ENCODE measurements around the gene MOCOS. TPM values are rescaled to one million over a fixed set of nuclear protein-coding genes. Genes with fewer than 3 reads are reported as not detected.

The MOCOS gene
- total and polyA plus RNA-seq, 4 donors = 0.76 to 1.1 (median 0.83) TPM

GRCh38 chr18:36275561-36275960, 88.3 kb downstream of the MOCOS start:
- DNase-seq (ENCODE audit: low read depth in 4 of 6, low spot score in 6 of 6) = no peak
- Histone ChIP-seq H3K36me3 (ENCODE audit: control insufficient read depth, insufficient read depth, low read length) (no peaks in the 10 kb centered on the region), H3K27me3 (ENCODE audit: control insufficient read depth, insufficient read depth, low read length) (no peaks in the 10 kb centered on the region), H3K4me1 (ENCODE audit: control insufficient read depth, insufficient read depth, low read length) (no peaks in the 10 kb centered on the region), H3K4me3 (ENCODE audit: low read depth, low read length) (no peak overlapping the region), H3K9me3 (ENCODE audit: control insufficient read depth, insufficient read depth, low read length) (no peaks in the 10 kb centered on the region), H3K27ac (ENCODE audit: low read depth, low read length) (no peak overlapping the region)
- no CpG with 5 or more reads among the region's 1 CpG for WGBS (ENCODE audit: insufficient coverage)

DNA sequence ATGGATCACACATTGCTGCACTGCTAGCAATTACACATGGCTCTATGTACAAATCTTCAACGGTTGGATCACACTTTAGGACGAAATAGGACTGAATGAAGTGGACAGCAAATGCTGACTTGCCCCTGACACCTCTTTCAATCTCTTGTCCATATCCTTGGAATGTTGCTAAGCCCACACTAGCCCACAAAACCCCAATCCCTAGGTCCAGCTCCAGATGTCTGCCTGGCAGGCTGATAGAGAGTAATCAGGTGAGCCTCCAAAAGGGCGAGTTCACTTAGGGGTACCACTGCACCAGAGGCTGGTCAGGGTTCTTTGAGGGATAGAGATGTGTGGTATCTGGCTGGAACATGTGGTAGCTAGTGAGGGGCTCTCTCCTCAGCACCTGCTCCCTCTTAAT, 91.7 kb downstream of the MOCOS start:
- Histone ChIP-seq H3K4me1 (ENCODE audit: control insufficient read depth, insufficient read depth, low read length) (no peaks in the 10 kb centered on the region), H3K4me3 (ENCODE audit: low read depth, low read length) (no peak overlapping the region), H3K9me3 (ENCODE audit: control insufficient read depth, insufficient read depth, low read length) (no peaks in the 10 kb centered on the region), H3K36me3 (ENCODE audit: control insufficient read depth, insufficient read depth, low read length) (no peaks in the 10 kb centered on the region), H3K27me3 (ENCODE audit: control insufficient read depth, insufficient read depth, low read length) (no peaks in the 10 kb centered on the region), H3K27ac (ENCODE audit: low read depth, low read length) (no peak overlapping the region)
- no peak for DNase-seq (ENCODE audit: low read depth in 4 of 6, low spot score in 6 of 6)
- WGBS (ENCODE audit: insufficient coverage) = 80% methylated on average over 3 of the region's 3 CpGs

DNA sequence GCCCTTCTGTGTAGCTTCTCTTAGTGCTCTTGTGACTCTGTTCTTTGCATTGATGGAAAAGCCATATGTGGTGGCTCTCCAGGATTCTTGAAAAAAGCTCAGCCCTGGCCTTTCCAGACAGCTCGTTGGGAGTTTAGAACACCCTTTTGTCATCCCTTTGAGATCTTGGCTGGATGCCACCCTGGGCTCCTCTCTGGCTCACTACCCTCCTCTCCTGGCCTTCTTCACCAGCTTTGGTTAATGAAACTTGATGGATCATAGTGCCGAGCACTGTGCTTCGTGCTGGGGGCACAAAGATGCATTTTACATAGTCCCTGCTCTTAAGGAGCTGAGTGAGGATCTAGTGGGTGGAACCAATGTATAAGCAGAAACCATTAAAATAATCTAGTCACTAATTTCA, 94.6 kb downstream of the MOCOS start:
- 50% methylated on average over 1 of the region's 3 CpGs for WGBS (ENCODE audit: insufficient coverage)
- H3K27ac ChIP-seq (ENCODE audit: low read depth, low read length) = no peak overlapping the region

GRCh38 chr18:36283448-36283847, 96.2 kb downstream of the MOCOS start:
- no peak for DNase-seq (ENCODE audit: low read depth in 4 of 6, low spot score in 6 of 6)
- Histone ChIP-seq H3K9me3 (ENCODE audit: control insufficient read depth, insufficient read depth, low read length) (no peaks in the 10 kb centered on the region), H3K36me3 (ENCODE audit: control insufficient read depth, insufficient read depth, low read length) (no peaks in the 10 kb centered on the region), H3K27ac (ENCODE audit: low read depth, low read length) (no peak overlapping the region), H3K27me3 (ENCODE audit: control insufficient read depth, insufficient read depth, low read length) (no peaks in the 10 kb centered on the region), H3K4me3 (ENCODE audit: low read depth, low read length) (no peak overlapping the region), H3K4me1 (ENCODE audit: control insufficient read depth, insufficient read depth, low read length) (no peaks in the 10 kb centered on the region)
- WGBS (ENCODE audit: insufficient coverage) = 85% methylated on average over 6 of the region's 6 CpGs

More for the DNA sequence above, 94.6 kb downstream of the MOCOS start:
- no peaks in the 10 kb centered on the region for H3K4me1 ChIP-seq (ENCODE audit: control insufficient read depth, insufficient read depth, low read length)
- no peaks in the 10 kb centered on the region for H3K36me3 ChIP-seq (ENCODE audit: control insufficient read depth, insufficient read depth, low read length)
- H3K27me3 ChIP-seq (ENCODE audit: control insufficient read depth, insufficient read depth, low read length) = no peaks in the 10 kb centered on the region
- H3K9me3 ChIP-seq (ENCODE audit: control insufficient read depth, insufficient read depth, low read length) = no peaks in the 10 kb centered on the region
- no peak overlapping the region for H3K4me3 ChIP-seq (ENCODE audit: low read depth, low read length)
- peak in 2 of 6 donors; percentile 7 to 20 for DNase-seq (ENCODE audit: low read depth in 4 of 6, low spot score in 6 of 6)

- no peaks in the 10 kb centered on the region for H3K9me3 ChIP-seq (ENCODE audit: control insufficient read depth, insufficient read depth, low read length)
- no peak for DNase-seq (ENCODE audit: low read depth in 4 of 6, low spot score in 6 of 6)
- no peak overlapping the region for H3K4me3 ChIP-seq (ENCODE audit: low read depth, low read length)
- no peak overlapping the region for H3K27ac ChIP-seq (ENCODE audit: low read depth, low read length)
- no peaks in the 10 kb centered on the region for H3K4me1 ChIP-seq (ENCODE audit: control insufficient read depth, insufficient read depth, low read length)
- no peaks in the 10 kb centered on the region for H3K36me3 ChIP-seq (ENCODE audit: control insufficient read depth, insufficient read depth, low read length)
- no peaks in the 10 kb centered on the region for H3K27me3 ChIP-seq (ENCODE audit: control insufficient read depth, insufficient read depth, low read length)
- WGBS (ENCODE audit: insufficient coverage) = 56% methylated on average over 3 of the region's 4 CpGs
Measured at GRCh38 chr18:36284268-36284667, 97.0 kb downstream of the MOCOS start.

- no peak overlapping the region for H3K27ac ChIP-seq (ENCODE audit: low read depth, low read length)
- no peaks in the 10 kb centered on the region for H3K9me3 ChIP-seq (ENCODE audit: control insufficient read depth, insufficient read depth, low read length)
- H3K27me3 ChIP-seq (ENCODE audit: control insufficient read depth, insufficient read depth, low read length) = no peaks in the 10 kb centered on the region
- H3K4me3 ChIP-seq (ENCODE audit: low read depth, low read length) = no peak overlapping the region
- H3K36me3 ChIP-seq (ENCODE audit: control insufficient read depth, insufficient read depth, low read length) = no peaks in the 10 kb centered on the region
- no peaks in the 10 kb centered on the region for H3K4me1 ChIP-seq (ENCODE audit: control insufficient read depth, insufficient read depth, low read length)
- no CpG with 5 or more reads among the region's 6 CpGs for WGBS (ENCODE audit: insufficient coverage)
- peak in 5 of 6 donors; percentile 66 to 96 (median 81) for DNase-seq (ENCODE audit: low read depth in 4 of 6, low spot score in 6 of 6)
Measured at GRCh38 chr18:36284671-36285295, 97.5 kb downstream of the MOCOS start.

DNA sequence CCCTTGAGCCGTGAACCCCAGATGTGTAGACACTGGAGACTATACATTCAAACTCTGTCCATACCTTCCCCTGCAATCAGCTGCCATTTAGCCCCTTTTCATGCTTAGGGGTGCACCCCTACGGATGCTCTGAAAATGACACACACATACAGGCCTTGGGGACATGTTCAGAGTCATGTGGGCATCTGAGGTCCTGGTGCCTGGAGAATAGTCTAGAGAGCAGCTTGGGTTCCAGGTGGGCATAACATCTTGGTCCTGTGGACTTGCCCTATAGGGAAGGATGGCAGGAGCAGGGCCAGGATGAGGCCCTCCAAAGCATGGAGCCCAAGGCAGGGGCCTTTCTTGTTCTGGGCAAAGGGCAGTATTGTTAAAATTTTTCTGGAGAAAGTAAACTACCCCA, 100.4 kb downstream of the MOCOS start:
- Histone ChIP-seq H3K27ac (ENCODE audit: low read depth, low read length) (no peak overlapping the region), H3K9me3 (ENCODE audit: control insufficient read depth, insufficient read depth, low read length) (no peaks in the 10 kb centered on the region), H3K4me3 (ENCODE audit: low read depth, low read length) (no peak overlapping the region), H3K27me3 (ENCODE audit: control insufficient read depth, insufficient read depth, low read length) (no peaks in the 10 kb centered on the region), H3K36me3 (ENCODE audit: control insufficient read depth, insufficient read depth, low read length) (no peaks in the 10 kb centered on the region), H3K4me1 (ENCODE audit: control insufficient read depth, insufficient read depth, low read length) (no peaks in the 10 kb centered on the region)
- no peak for DNase-seq (ENCODE audit: low read depth in 4 of 6, low spot score in 6 of 6)
- 63% methylated on average over 1 of the region's 2 CpGs for WGBS (ENCODE audit: insufficient coverage)

DNA sequence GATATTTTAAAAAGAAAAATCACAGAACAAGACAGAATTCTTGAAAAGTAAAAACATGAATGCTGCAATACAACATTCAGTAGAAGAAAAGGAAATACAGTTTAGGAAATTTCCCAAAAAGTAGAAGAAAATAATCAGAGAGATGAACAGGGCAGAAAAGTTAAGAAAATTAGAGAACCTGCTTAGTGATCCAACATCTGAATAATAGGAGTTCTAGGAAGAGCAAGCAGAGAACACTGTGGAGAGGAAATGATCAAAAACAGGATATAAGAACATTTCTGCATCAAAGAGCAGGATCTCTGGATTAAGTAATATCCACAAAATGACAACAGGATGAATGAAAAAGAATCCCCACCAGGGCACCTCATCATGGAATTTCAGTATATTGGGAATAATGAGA, 101.4 kb downstream of the MOCOS start:
- Histone ChIP-seq H3K27me3 (ENCODE audit: control insufficient read depth, insufficient read depth, low read length) (no peaks in the 10 kb centered on the region), H3K4me3 (ENCODE audit: low read depth, low read length) (no peak overlapping the region), H3K36me3 (ENCODE audit: control insufficient read depth, insufficient read depth, low read length) (no peaks in the 10 kb centered on the region), H3K9me3 (ENCODE audit: control insufficient read depth, insufficient read depth, low read length) (no peaks in the 10 kb centered on the region), H3K4me1 (ENCODE audit: control insufficient read depth, insufficient read depth, low read length) (no peaks in the 10 kb centered on the region), H3K27ac (ENCODE audit: low read depth, low read length) (no peak overlapping the region)
- DNase-seq (ENCODE audit: low read depth in 4 of 6, low spot score in 6 of 6) = no peak

DNA sequence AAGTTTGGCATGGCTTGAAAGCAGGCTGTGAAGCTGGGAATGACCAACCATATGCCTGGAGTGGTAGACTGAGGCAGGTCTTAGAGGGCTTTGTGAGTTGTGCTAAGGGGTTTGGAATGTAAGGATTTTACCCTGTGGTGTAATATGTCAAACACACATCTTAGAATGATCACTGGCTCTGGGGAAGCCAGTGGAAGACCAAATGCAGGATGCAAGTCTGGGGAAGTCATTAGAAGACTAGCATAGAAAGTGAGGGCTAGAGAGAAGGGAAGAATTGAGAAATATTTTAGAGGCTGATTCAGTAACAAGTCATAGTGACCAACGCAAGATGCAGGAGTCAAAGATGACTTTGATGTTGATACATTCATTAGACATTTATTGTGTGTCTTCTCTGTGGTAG, 106.7 kb downstream of the MOCOS start:
- H3K4me1 ChIP-seq (ENCODE audit: control insufficient read depth, insufficient read depth, low read length) = peaks cover 10% of the 10 kb centered on the region
- H3K27me3 ChIP-seq (ENCODE audit: control insufficient read depth, insufficient read depth, low read length) = no peaks in the 10 kb centered on the region
- no peak overlapping the region for H3K27ac ChIP-seq (ENCODE audit: low read depth, low read length)
- no peak overlapping the region for H3K4me3 ChIP-seq (ENCODE audit: low read depth, low read length)
- no peak for DNase-seq (ENCODE audit: low read depth in 4 of 6, low spot score in 6 of 6)
- no peaks in the 10 kb centered on the region for H3K9me3 ChIP-seq (ENCODE audit: control insufficient read depth, insufficient read depth, low read length)
- no peaks in the 10 kb centered on the region for H3K36me3 ChIP-seq (ENCODE audit: control insufficient read depth, insufficient read depth, low read length)
- 80% methylated on average over 1 of the region's 1 CpG for WGBS (ENCODE audit: insufficient coverage)

- H3K4me1 ChIP-seq (ENCODE audit: control insufficient read depth, insufficient read depth, low read length) = peaks cover 16% of the 10 kb centered on the region
- no peak overlapping the region for H3K4me3 ChIP-seq (ENCODE audit: low read depth, low read length)
- H3K9me3 ChIP-seq (ENCODE audit: control insufficient read depth, insufficient read depth, low read length) = no peaks in the 10 kb centered on the region
- no peak for DNase-seq (ENCODE audit: low read depth in 4 of 6, low spot score in 6 of 6)
- no peak overlapping the region for H3K27ac ChIP-seq (ENCODE audit: low read depth, low read length)
- WGBS (ENCODE audit: insufficient coverage) = no CpG with 5 or more reads among the region's 1 CpG
- H3K36me3 ChIP-seq (ENCODE audit: control insufficient read depth, insufficient read depth, low read length) = no peaks in the 10 kb centered on the region
- no peaks in the 10 kb centered on the region for H3K27me3 ChIP-seq (ENCODE audit: control insufficient read depth, insufficient read depth, low read length)
Measured at GRCh38 chr18:36295214-36295613, 107.9 kb downstream of the MOCOS start.
